GM19455 (cell line): ENCODE data around the gene DNAI2.

Source experiments
- ATAC-seq: cut with Tn5 transposase; IDR thresholded peaks from one replicate; pipeline ENCODE4 v1.9.1; 2021; ENCODE audit not compliant: unreplicated experiment

DNAI2 gene, protein sequence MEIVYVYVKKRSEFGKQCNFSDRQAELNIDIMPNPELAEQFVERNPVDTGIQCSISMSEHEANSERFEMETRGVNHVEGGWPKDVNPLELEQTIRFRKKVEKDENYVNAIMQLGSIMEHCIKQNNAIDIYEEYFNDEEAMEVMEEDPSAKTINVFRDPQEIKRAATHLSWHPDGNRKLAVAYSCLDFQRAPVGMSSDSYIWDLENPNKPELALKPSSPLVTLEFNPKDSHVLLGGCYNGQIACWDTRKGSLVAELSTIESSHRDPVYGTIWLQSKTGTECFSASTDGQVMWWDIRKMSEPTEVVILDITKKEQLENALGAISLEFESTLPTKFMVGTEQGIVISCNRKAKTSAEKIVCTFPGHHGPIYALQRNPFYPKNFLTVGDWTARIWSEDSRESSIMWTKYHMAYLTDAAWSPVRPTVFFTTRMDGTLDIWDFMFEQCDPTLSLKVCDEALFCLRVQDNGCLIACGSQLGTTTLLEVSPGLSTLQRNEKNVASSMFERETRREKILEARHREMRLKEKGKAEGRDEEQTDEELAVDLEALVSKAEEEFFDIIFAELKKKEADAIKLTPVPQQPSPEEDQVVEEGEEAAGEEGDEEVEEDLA

DNA sequence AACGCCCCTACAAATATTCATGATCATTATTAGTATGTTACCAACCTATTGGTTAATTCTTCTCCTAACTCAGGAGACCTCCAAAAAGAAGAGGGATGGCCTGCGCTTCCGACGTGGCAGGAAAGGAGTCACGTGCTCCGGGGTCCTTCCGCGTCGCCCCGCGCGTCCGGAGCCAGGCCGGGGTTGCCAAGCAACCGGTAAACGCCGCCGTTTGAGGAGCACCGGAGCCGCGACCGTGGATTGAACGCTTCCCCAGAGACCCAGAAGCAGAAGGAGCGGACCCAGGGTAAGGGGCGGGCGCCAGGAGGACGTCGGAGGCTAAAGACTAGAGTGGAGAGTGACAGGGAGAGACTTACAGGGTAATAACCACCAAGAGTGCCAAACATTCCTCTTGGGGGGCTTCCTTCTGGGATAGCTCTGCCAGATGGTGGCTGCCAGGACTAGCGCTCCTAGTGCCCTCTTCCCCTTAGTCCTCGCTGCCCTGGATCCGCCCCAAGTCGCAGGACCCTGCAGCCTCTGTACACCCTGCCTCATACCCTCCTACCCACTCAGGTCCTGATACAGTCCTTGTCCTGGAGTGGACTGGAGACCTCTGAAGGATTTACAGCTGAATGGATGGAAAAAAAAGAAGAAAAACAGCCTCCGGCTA lies at the start of gene DNAI2:
Gene DNAI2 (plus strand): TSS at position 175 of the 649 bp plus-strand sequence. CDS start 7,584 bp downstream, outside the sequence.
- no peak for ATAC-seq

DNA sequence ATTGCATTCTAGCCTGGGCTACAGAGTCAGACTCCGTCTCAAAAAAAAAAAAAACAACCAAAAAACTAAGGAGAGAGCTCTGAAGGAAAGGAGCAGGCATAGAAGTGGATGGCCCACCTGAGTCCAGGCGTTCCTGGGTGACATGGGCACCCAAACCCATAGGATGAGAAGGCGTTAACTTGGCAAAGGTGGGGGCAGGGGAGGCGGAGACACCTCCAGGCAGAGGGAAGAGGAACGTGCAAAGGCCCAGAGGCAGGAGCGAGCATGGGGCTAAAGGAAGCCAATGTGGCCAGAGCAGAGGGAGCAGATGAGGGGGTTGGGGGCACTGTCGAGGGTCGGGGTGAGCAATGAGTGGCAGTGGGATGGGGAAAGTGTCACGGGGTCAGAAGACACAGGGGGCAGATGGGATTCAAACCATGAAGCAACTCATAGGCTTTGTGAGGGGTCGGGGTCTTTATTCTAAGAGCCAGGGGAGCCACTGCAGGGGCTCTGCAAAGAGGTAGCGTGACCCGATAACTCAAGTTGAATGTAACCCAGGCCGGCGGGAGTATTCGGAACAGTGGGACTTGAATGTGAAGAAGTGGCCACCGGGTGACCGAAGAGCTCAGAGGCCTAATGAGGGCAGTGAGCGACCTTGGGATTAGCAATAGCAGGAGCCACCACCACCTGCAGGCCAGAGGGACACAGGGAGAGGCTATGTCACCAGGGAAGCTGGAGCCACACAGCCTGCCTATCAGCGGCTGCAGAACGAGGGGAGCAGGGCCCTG lies 48.9 kb upstream of the DNAI2 start:
- ATAC-seq = no peak

DNA sequence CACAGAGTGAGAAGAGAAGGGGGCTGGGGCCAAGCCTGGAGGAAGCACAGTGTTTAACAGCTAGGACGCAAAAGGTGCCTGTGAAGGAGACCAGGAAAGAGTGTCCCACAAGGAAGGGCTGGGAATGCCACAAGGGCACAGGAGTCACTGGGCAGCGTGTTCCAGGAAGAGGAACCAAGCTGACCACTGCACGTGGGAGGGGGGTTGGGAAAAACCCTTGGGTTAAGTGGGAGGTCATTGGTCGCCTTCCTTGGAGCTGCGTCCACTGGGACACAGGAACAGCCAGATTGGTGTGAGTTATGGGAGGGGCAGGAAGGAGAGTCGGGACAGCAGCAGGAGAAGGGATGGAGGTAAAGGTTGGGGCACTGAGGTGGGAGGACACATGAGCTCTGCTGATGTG lies 47.8 kb upstream of the DNAI2 start:
- ATAC-seq = no peak

DNA sequence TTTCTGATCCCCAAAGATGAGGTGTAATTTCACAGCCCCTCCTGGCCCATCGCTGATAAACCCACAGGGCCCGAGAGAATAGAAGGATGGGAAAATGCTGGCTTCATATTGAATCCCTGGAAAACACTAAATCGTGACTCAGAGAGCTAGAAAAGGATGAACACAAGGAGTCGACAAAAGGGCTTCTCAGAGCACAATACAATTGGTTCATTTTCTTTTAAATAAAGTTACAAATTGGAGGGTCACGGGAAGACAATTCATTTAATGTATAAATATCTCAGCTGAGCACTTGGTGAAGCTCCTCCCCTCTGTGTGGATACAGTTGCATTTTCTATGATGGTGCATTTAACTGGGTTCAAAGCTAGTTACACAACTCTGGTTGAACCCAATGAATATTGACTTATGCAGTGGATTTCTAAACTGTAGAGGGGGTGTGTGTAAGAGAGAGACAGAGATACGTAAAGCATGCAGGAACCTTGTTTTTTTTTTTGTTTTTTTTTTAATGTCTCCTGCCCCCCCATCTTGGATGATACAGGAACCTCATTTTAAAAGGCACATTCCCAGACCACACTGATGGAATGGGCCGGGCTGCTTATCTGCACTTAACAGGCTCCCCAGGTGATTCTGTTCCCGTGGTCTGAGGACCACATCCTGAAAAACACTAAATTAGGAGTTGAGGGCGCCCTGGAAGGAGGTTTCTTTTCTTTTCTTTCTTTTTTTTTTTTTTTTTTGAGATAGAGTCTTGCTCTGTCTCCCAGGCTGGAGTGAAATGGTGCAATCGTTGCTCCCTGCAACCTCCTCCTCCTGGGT lies 46.6 kb upstream of the DNAI2 start:
- no peak for ATAC-seq

DNA sequence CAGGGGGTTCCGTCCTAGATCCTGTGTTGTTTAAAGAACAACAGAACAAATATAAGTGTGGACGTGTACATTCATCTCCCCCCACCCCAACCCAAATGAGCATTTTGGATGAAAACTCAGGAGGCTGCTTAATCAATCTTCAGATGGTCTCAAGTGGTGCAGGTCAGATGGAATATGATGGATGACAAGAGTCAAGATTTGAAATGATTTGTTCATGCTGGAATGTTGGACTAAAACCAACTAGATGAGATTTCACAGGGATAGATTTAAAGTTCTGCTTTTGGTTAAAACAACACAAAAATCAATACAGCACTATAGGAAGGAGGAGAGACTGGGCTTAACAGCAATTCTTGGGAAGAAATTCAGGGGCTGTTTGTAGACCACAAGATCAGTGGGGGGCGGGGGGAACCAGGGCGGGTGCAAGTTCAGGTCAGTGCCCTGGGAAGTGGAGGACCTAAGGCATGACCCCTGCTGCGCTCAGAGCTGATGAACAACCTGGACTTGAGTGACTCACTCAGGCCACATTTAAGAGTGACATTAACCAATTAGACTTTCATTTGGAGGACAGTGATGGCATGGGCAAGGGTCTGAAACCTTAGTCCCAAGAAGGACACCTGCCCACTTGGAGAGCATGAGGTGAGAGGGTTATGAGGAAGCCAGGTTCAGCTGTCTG lies 45.6 kb upstream of the DNAI2 start:
- no peak for ATAC-seq

DNA sequence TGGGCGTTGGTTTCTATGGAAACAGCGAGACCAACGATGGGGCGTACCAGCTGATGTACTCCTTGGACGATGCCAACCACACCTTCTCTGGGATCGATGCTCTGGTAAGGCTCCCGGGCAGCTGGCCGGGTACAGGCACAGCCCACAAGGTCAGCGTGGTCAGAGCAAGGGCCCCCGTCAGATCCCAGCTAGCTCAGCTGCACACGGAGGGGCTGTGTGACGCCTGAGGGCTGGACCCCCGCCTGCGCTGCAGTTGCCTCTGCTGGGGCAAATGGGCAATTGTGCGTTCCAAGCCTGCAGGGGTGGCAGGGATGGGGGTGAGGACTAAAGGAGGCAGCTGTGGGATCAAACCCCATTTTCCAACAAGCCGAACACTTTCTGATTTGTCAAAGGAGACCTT lies 43.1 kb upstream of the DNAI2 start:
- ATAC-seq = no peak

DNA sequence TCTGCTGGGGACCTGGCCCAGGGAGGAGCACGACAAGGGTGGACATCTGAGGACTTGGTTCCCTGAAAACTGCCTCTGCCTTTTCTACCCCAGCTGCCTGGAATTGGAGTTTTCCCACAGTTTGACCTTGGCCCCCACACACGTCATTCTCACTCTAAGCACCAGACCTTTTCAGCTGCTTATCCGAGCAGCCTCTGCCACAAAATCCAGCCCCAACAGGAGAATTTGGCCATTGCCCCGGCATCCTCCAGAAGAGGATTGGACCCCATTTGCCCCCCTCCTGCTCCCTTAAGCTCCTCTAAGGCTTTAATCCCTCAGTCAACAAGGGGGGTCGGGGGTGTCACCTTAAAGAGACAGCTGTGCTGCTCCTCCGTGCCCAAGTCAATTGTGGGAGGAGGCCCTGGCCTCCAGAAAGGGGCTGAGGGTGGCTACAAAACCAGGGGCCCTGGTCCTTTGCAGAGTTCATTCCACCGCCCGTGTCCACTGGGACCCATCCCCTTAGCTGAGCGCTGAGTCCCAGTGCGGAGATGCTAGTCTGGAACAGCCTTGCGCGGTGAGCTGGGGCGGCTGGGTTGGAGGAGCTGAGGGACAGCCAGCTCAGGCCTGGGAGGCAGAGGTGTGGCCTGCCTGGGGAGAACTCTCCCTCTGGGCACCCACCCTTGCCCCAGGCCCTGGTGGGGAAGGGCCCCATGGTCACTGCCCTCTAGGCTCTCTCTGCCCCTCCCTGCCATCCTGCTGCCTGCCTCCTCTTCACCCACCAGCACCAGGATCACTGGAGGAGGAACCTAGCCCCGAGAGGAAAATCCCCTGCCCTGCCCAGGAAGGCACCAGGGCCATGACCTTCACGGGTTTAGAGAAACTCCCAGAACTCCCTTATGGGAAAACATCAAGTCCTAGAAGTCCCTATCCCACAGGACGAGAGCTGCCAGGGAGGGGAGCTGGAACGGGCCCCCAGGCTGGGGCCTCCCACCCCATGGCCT lies 41.8 kb upstream of the DNAI2 start:
- no peak for ATAC-seq

DNA sequence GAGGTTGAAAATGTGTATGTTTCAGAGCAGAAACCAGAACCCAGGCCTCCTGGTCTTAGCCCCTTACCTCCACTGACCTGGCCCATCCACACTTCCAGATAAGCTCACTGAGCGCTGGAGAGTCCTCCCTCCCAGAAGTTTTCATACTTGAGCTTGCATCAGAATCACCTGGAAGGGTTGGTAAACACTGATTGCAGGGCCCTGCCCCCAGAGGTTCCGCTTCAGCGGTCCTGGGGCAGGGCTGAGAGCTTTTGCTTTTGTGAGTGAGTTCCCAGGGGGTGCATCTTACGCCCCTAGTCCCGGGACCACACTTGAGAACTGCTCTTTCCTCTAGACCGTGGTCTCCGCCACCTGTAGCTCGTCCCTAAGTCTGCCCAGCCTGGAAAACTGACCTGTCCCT lies 40.1 kb upstream of the DNAI2 start:
- no peak for ATAC-seq

DNA sequence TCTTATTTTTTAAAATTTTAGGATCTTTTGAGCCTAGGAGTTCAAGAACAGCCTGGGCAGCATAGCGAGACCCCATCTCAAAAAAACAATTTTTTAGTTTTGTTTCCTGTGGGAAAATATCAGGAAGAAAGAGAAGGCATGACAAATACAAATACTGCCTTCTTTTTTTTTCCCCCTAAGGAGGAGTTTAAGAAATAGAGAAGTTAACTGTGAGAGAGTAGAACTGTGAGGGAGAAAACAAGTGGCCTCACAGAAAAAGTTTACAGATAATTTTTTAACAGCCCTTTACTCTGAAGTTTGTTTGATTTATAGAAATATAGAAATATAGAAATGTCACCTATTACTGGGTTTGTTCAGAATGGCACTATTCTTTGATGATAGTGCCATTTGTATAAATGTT lies 39.5 kb upstream of the DNAI2 start:
- no peak for ATAC-seq

DNA sequence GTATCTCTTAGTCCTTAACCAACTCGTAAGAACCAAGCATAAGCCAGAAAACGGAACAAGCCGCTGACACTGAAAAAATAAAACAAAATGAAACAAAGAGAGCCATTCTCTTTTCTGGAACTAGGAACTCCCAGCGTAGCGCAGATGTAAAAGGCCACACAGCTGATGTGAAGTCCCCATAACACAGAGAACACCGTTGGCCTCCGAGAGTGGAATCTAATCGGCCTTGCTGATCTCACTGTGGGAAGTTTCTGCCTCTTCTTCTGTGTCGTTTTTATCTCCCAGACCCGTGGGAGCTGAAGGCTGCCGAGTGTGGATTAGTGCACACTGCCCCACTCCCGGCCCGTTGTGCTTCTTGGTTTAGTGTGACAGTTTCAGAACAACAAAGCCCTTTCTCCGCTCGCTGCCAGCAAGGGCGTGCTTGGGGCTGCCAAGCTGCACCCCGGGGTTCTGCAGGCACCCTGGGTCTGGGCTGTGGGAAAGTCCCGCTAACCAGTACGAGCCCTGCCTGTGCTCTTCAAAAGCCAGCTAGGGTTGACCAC lies 38.9 kb upstream of the DNAI2 start:
- ATAC-seq = no peak

DNA sequence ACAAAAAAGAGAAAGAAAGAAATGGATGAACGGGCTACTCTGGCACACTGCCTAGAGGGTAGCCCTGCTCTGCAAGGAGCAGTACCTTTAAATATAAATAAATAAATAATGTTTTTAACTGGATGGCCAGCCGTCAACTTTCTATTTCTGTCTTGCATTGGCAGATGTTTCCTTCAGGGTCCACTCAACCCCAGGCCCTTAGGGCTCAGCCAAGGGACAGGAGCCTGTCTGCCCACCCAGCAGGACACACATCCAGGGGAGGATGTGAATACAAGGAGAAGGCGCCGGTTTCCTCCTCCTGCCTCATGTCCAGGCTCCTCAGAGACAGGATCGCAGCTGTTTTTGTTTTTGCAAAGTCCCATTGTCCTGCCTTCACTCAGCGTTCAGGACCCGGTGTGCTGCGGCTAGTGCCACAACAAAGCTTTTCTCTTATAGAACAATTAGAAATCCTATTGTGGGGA lies 38.1 kb upstream of the DNAI2 start:
- no peak for ATAC-seq

DNA sequence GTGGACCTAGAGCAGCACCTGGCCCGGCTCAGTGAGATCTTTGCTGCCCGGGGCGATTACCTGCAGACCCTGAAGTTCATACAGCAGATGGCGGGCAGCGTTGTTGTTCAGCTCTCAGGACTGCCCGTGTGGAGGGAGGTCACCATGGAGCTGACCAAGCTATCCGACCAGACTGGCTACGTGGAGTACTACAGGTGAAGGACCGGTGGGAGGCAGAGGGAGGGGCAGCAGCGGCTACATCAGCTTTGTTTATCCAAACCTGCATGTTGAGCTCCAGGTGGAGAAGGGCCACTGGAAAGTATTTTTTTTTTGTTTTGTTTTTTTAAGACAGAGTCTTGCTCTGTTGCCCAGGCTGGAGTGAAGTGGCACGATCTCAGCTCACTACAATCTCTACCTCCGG lies 36.7 kb upstream of the DNAI2 start:
- no peak for ATAC-seq

DNA sequence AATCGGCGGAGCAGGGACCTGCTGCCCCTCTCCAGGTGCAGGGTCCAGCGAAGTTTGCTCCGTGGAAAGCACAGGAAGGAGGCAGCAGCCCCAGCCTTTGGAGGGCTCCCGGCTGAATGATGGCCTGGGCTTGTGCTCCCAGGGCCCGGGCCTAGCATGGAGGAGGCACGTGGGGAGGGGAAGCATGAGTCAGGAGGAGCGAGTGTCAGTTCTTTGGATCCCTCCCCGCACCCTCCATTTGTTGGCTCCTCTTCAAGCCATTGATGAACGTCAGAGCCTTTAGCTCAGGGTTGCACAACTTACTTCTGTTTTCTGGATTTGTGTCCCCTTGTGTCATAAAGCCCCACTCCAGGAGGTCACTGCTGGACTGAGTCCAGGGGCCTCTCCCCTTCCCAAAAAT lies 34.9 kb upstream of the DNAI2 start:
- ATAC-seq = no peak

DNA sequence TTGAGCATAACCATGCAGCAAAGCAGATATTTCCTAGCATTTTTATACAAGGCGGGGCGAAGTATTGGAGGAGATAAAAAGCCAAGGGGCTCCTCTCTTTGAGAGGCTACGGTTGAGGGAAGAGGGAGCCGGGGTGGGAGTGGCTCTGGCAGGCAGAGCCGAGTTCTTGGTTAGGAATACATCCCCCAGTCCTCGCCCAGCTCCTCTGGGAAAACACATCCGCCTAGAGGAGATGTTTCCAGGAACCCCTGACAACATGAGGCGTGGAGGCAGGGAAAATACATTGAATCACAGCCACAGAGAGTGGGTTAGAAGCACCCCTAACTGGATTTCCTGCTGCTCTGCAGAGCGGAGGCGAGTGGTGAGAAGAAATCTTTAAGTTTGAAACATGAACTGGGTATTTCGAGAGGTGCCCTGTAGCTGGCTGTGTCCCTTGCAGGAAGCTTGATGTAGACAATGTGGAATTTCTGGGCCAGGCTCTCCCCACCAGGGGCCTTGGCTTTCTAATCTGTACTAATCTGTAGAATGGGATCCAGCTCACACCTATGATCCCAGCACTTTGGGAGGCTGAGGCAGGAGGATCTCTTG lies 33.3 kb upstream of the DNAI2 start:
- no peak for ATAC-seq

DNA sequence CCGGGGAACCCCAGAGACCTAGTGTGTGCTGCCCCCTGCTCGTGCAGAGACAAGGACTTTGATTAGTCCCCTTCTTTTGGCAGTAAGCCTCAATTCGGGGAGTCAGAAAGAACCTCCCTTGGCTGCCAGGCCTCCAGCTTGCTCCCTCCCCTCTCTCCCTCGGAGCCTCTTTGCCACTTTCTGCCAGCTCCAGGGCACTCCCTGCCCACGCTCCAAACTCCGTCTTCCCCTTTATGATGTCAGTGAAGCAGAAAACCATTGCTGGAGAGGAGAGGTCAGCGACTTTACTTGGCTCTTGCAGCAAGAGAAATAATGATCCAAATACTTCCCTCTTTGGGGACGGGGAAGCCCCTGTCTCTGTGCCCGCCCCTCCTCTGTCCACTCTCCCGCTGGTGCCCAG lies 32.6 kb upstream of the DNAI2 start:
- ATAC-seq = no peak

DNA sequence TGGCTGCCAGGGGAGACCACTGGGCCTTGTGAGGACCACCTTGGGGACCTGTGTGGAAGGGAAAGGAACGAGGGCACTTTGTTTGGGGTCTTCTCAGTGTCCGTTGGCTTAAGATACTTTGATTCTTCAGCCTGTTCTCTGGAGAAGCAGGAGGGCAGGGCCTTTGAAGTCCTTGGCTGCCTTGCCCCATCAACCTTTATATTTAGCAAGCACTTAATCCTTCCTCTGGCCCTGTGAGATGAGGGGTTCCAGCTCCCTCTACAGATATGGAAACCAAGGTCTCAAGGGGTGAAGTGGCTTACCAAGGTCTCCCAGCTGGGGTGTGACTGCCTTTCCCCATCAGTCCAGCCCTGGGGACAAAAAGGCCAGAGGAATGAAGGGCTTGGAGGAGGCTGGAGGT lies 32.2 kb upstream of the DNAI2 start:
- no peak for ATAC-seq

DNA sequence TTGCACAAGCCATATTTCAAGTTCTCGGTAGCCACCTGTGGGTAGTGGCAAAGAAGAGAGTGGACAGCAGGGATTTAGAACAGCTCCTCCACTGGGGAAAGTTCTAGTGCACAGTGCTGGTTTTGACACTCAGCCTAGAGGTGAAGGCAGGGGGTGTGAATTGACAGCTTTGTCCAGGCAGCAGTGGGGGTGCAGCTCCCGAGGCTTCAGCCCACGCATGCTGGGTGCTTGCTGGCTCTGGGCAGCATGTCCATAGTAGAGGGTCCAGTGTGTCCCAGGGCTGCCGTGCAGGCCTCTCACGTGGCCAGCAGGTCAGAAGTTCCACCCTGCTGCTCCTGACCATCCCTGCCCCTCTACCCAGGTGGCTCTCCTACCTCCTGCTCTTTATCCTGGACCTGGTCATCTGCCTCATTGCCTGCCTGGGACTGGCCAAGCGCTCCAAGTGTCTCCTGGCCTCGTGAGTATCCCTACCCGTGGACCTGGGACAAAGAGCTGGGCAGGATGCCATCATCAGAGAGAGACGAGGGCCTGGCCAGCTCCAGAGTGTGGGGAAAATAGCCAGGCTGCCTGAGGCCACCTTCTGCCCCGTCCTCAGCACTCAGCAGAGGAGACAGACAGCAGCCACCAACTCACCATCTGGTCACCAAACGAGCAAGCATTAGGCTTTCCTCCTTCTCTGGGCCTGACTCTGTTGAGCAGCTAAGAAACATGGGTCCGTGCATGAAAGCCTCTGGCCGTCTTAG lies 30.9 kb upstream of the DNAI2 start:
- no peak for ATAC-seq
